Measurements from ENCODE around the gene IL3RA. TPM values are rescaled to one million over a fixed set of nuclear protein-coding genes. Genes with fewer than 3 reads are reported as not detected.
"Not testable (repeated sequence)": the region's sequence is repeated elsewhere in the genome, so short reads cannot be mapped to it uniquely, and the experiment has no call there.

Gene IL3RA
- total and polyA plus RNA-seq, 7 experiments from 2014 or later, result 0.12 to 23.7 (median 7.9) TPM; not detected in 2

GRCh38 chrX:1421433-1422134 lies 85.0 kb downstream of the IL3RA start:
- H3K9me3 Mint-ChIP-seq, result peaks cover 6 to 38% (median 20%) of the 10 kb centered on the region in 11 donors
- no peak overlapping the region for H3K4me3 Mint-ChIP-seq
- Histone ChIP-seq H3K9me3 (ENCODE audit: control insufficient read depth in 2 of 3, low read length in 3 of 3) (peaks cover 0 to 38% (median 0%) of the 10 kb centered on the region in 3 experiments), H3K4me3 (ENCODE audit: low read length) (no peak overlapping the region), H3K36me3 (ENCODE audit: control insufficient read depth in 2 of 3, insufficient read depth in 3 of 3, low read length in 3 of 3) (peaks cover 5 to 81% (median 25%) of the 10 kb centered on the region in 3 experiments), H3K27me3 (ENCODE audit: control insufficient read depth in 2 of 2, insufficient read depth in 2 of 2, low read length in 2 of 2) (no peaks in the 10 kb centered on the region), H3K4me1 (ENCODE audit: control insufficient read depth in 2 of 2, insufficient read depth in 2 of 2, low read length in 2 of 2) (no peaks in the 10 kb centered on the region), H3K27ac (ENCODE audit: low read depth, low read length) (no peak overlapping the region)
- ChIA-PET POLR2A (no interaction called here), CTCF (no interaction called here)
- peak overlapping the region in 2 of 9 donors; percentile 3 to 76 for H3K27ac Mint-ChIP-seq
- H3K27me3 Mint-ChIP-seq, result no peaks in the 10 kb centered on the region
- DNase-seq, result no peak
- H3K36me3 Mint-ChIP-seq, result peaks cover 16 to 66% (median 46%) of the 10 kb centered on the region in 5 donors
- intact Hi-C loops (cut with micrococcal nuclease), result no loop called here
- no peak for ATAC-seq
- H3K4me1 Mint-ChIP-seq, result peaks cover 0 to 11% (median 8%) of the 10 kb centered on the region in 7 donors

DNA sequence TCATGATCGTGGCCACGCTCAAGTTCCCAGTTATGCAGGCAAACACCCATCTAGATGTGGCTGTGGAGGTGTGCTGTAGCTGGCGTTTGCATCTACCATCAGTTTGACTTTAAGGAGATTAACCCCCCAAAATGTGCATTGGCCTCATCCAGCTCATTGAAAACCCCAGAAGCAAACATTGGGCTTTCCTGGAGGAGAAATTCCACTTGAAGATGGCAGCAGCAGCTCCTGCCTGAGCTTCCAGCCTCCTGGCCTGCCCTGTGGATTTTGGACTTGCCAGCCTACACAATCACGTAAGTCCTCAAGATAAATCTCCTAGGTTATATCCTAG lies 85.5 kb downstream of the IL3RA start:
- peaks cover 16 to 69% (median 47%) of the 10 kb centered on the region in 5 donors for H3K36me3 Mint-ChIP-seq
- H3K4me3 Mint-ChIP-seq, result no peak overlapping the region
- H3K36me3 ChIP-seq (ENCODE audit: control insufficient read depth in 2 of 3, insufficient read depth in 3 of 3, low read length in 3 of 3), result peaks cover 5 to 81% (median 27%) of the 10 kb centered on the region in 3 experiments
- CTCF ChIA-PET, result no interaction called here
- no peak overlapping the region for H3K27ac Mint-ChIP-seq
- no peaks in the 10 kb centered on the region for H3K4me1 ChIP-seq (ENCODE audit: control insufficient read depth in 2 of 2, insufficient read depth in 2 of 2, low read length in 2 of 2)
- POLR2A ChIA-PET, result no interaction called here
- intact Hi-C loops (cut with micrococcal nuclease), result no loop called here
- peaks cover 6 to 38% (median 20%) of the 10 kb centered on the region in 11 donors for H3K9me3 Mint-ChIP-seq
- no peak for DNase-seq
- no peaks in the 10 kb centered on the region for H3K27me3 Mint-ChIP-seq
- H3K27me3 ChIP-seq (ENCODE audit: control insufficient read depth in 2 of 2, insufficient read depth in 2 of 2, low read length in 2 of 2), result no peaks in the 10 kb centered on the region
- H3K27ac ChIP-seq (ENCODE audit: low read depth, low read length), result no peak overlapping the region
- peaks cover 0 to 38% (median 0%) of the 10 kb centered on the region in 3 experiments for H3K9me3 ChIP-seq (ENCODE audit: control insufficient read depth in 2 of 3, low read length in 3 of 3)
- ATAC-seq, result no peak
- no peak overlapping the region for H3K4me3 ChIP-seq (ENCODE audit: low read length)
- H3K4me1 Mint-ChIP-seq, result peaks cover 0 to 14% (median 8%) of the 10 kb centered on the region in 7 donors

- ATAC-seq, result no peak
Observed at GRCh38 chrX:1423215-1423614, 86.6 kb downstream of the IL3RA start.

GRCh38 chrX:1424147-1424851 lies 87.7 kb downstream of the IL3RA start:
- peaks cover 5 to 71% (median 20%) of the 10 kb centered on the region in 3 experiments for H3K36me3 ChIP-seq (ENCODE audit: control insufficient read depth in 2 of 3, insufficient read depth in 3 of 3, low read length in 3 of 3)
- no peaks in the 10 kb centered on the region for H3K27me3 Mint-ChIP-seq
- DNase-seq, result no peak
- H3K27me3 ChIP-seq (ENCODE audit: control insufficient read depth in 2 of 2, insufficient read depth in 2 of 2, low read length in 2 of 2), result no peaks in the 10 kb centered on the region
- ATAC-seq, result no peak
- H3K27ac Mint-ChIP-seq, result peak overlapping the region in 4 of 9 donors; percentile 25 to 82 (median 35)
- no peak overlapping the region for H3K27ac ChIP-seq (ENCODE audit: low read depth, low read length)
- peaks cover 0 to 25% (median 0%) of the 10 kb centered on the region in 3 experiments for H3K9me3 ChIP-seq (ENCODE audit: control insufficient read depth in 2 of 3, low read length in 3 of 3)
- peak overlapping the region in 1 of 10 donors; percentile 74 for H3K4me3 Mint-ChIP-seq
- peaks cover 16 to 72% (median 50%) of the 10 kb centered on the region in 5 donors for H3K36me3 Mint-ChIP-seq
- H3K4me1 ChIP-seq (ENCODE audit: control insufficient read depth in 2 of 2, insufficient read depth in 2 of 2, low read length in 2 of 2), result no peaks in the 10 kb centered on the region
- intact Hi-C loops (cut with micrococcal nuclease), result no loop called here
- H3K4me1 Mint-ChIP-seq, result peaks cover 0 to 16% (median 8%) of the 10 kb centered on the region in 7 donors
- H3K9me3 Mint-ChIP-seq, result peaks cover 6 to 38% (median 20%) of the 10 kb centered on the region in 11 donors
- ChIA-PET CTCF (no interaction called here), POLR2A (no interaction called here)
- H3K4me3 ChIP-seq (ENCODE audit: low read length), result no peak overlapping the region

More at GRCh38 chrX:1423215-1423614, 86.6 kb downstream of the IL3RA start:
- Mint-ChIP-seq H3K4me3 (no peak overlapping the region), H3K27me3 (no peaks in the 10 kb centered on the region), H3K36me3 (peaks cover 16 to 74% (median 50%) of the 10 kb centered on the region in 5 donors), H3K27ac (no peak overlapping the region), H3K9me3 (peaks cover 6 to 38% (median 20%) of the 10 kb centered on the region in 11 donors), H3K4me1 (peaks cover 0 to 16% (median 8%) of the 10 kb centered on the region in 7 donors)
- peaks cover 0 to 35% (median 0%) of the 10 kb centered on the region in 3 experiments for H3K9me3 ChIP-seq (ENCODE audit: control insufficient read depth in 2 of 3, low read length in 3 of 3)
- ChIA-PET POLR2A (no interaction called here), CTCF (no interaction called here)
- no peak for DNase-seq
- no peak overlapping the region for H3K27ac ChIP-seq (ENCODE audit: low read depth, low read length)
- no peaks in the 10 kb centered on the region for H3K27me3 ChIP-seq (ENCODE audit: control insufficient read depth in 2 of 2, insufficient read depth in 2 of 2, low read length in 2 of 2)
- no peak overlapping the region for H3K4me3 ChIP-seq (ENCODE audit: low read length)
- H3K36me3 ChIP-seq (ENCODE audit: control insufficient read depth in 2 of 3, insufficient read depth in 3 of 3, low read length in 3 of 3), result peaks cover 5 to 82% (median 25%) of the 10 kb centered on the region in 3 experiments
- intact Hi-C loops (cut with micrococcal nuclease), result no loop called here
- no peaks in the 10 kb centered on the region for H3K4me1 ChIP-seq (ENCODE audit: control insufficient read depth in 2 of 2, insufficient read depth in 2 of 2, low read length in 2 of 2)

DNA sequence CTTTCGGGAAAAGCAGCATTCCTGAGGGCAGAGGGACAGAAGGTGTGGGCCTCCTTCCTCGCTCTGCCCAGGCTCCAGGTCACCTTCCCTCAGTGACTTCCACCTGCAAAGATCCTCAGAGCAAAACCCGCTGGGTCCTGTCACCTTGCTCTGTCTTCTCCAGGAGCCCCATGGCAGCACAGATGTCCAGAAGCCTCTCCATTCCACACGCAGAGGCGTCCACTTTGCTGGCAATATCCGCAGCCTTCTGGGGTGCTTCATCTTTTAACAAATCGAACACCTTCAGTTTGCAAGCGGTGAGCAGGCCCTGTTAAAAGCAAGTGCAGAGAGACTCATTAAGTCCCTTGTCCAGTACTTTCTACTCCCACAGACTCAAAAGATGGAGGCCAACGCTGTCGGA lies 88.8 kb downstream of the IL3RA start:
- Mint-ChIP-seq H3K4me1 (peaks cover 0 to 7% (median 3%) of the 10 kb centered on the region in 7 donors), H3K9me3 (peaks cover 0 to 30% (median 14%) of the 10 kb centered on the region in 11 donors), H3K27me3 (no peaks in the 10 kb centered on the region), H3K4me3 (no peak overlapping the region), H3K36me3 (peaks cover 9 to 64% (median 45%) of the 10 kb centered on the region in 5 donors), H3K27ac (no peak overlapping the region)
- ATAC-seq, result no peak
- H3K4me3 ChIP-seq (ENCODE audit: low read length), result no peak overlapping the region
- POLR2A ChIA-PET, result no interaction called here
- intact Hi-C loops (cut with micrococcal nuclease), result no loop called here
- no peaks in the 10 kb centered on the region for H3K4me1 ChIP-seq (ENCODE audit: control insufficient read depth in 2 of 2, insufficient read depth in 2 of 2, low read length in 2 of 2)
- no peak for DNase-seq
- H3K27ac ChIP-seq (ENCODE audit: low read depth, low read length), result no peak overlapping the region
- no peaks in the 10 kb centered on the region for H3K27me3 ChIP-seq (ENCODE audit: control insufficient read depth in 2 of 2, insufficient read depth in 2 of 2, low read length in 2 of 2)
- CTCF ChIA-PET, result no interaction called here
- peaks cover 5 to 64% (median 20%) of the 10 kb centered on the region in 3 experiments for H3K36me3 ChIP-seq (ENCODE audit: control insufficient read depth in 2 of 3, insufficient read depth in 3 of 3, low read length in 3 of 3)
- peaks cover 0 to 25% (median 0%) of the 10 kb centered on the region in 3 experiments for H3K9me3 ChIP-seq (ENCODE audit: control insufficient read depth in 2 of 3, low read length in 3 of 3)

- H3K27ac ChIP-seq (ENCODE audit: low read depth, low read length); H3K4me3 ChIP-seq (ENCODE audit: low read length); H3K27me3 Mint-ChIP-seq; H3K4me1 Mint-ChIP-seq; ATAC-seq; H3K4me3 Mint-ChIP-seq; intact Hi-C loops (cut with micrococcal nuclease); H3K27me3 ChIP-seq (ENCODE audit: control insufficient read depth in 2 of 2, insufficient read depth in 2 of 2, low read length in 2 of 2); H3K27ac Mint-ChIP-seq; DNase-seq; CTCF ChIA-PET; H3K4me1 ChIP-seq (ENCODE audit: control insufficient read depth in 2 of 2, insufficient read depth in 2 of 2, low read length in 2 of 2); POLR2A ChIA-PET: not testable (repeated sequence)
- Mint-ChIP-seq H3K9me3 (peaks cover 0 to 30% (median 14%) of the 10 kb centered on the region in 11 donors), H3K36me3 (peaks cover 9 to 57% (median 44%) of the 10 kb centered on the region in 5 donors)
- H3K9me3 ChIP-seq (ENCODE audit: control insufficient read depth in 2 of 3, low read length in 3 of 3), result peaks cover 0 to 25% (median 0%) of the 10 kb centered on the region in 3 experiments
- H3K36me3 ChIP-seq (ENCODE audit: control insufficient read depth in 2 of 3, insufficient read depth in 3 of 3, low read length in 3 of 3), result peaks cover 5 to 61% (median 20%) of the 10 kb centered on the region in 3 experiments
Observed at GRCh38 chrX:1426321-1426720, 89.7 kb downstream of the IL3RA start.
